Right lobe of liver (tissue), 4 donors: ENCODE results near the gene SLC44A5.

Experiments
- POLR2A ChIP-seq: fragments of 450-650 bp; IDR thresholded peaks from one replicate; pipeline ENCODE4 v1.6.1; 2017; ENCODE audit warnings: antibody characterized with exemption, mild to moderate bottlenecking
- TF ChIP-seq, protein P1 (sequence below), 4 donors: fragments of 200-600 bp in 3 of 4; fragments of 450-650 bp in 1 of 4; IDR thresholded peaks; one replicate each; pipeline versions ENCODE4 v1.5.1 to v1.8.0; 2016 to 2022; ENCODE audit warnings: antibody characterized with exemption in 4 of 4, mild to moderate bottlenecking in 2 of 4
- donor health status: DM: no; HTN: no; CAD: no.
- donor health status: DM: no; HTN: no; CAD: no.
- donor health status: DM: no; HTN: yes; CAD: no.

DNA sequence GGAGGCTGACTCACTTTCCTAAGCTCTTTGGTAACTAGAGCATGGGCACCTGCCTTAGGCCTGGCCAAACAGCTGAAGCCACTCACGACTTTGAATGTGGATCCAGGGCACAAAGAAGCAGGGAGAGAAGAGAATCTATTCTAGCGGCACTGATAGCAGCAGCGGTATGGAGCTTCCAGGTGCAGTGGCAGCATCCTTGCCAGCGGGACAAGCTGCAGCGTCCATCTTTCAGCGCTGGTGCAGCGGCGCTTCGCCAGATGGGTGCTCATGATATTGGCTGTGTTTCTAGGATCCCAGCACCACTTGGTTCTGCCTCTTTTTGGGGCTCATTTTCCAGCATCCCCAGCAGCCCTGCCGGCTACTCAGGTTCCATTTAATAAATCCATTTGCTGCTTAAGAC lies 184.2 kb downstream of the SLC44A5 start:
- TF ChIP-seq, protein P1, sequence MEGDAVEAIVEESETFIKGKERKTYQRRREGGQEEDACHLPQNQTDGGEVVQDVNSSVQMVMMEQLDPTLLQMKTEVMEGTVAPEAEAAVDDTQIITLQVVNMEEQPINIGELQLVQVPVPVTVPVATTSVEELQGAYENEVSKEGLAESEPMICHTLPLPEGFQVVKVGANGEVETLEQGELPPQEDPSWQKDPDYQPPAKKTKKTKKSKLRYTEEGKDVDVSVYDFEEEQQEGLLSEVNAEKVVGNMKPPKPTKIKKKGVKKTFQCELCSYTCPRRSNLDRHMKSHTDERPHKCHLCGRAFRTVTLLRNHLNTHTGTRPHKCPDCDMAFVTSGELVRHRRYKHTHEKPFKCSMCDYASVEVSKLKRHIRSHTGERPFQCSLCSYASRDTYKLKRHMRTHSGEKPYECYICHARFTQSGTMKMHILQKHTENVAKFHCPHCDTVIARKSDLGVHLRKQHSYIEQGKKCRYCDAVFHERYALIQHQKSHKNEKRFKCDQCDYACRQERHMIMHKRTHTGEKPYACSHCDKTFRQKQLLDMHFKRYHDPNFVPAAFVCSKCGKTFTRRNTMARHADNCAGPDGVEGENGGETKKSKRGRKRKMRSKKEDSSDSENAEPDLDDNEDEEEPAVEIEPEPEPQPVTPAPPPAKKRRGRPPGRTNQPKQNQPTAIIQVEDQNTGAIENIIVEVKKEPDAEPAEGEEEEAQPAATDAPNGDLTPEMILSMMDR (IDR thresholded peaks at IDR 0.05) = no peak
- TF ChIP-seq POLR2A = no peak
